Stimulated activated memory B cell treated with anti-CD40 and anti-IgM and Interleukin-4, amounts not matched to agents 10 μg/mL and 1 μg/mL and 100 μg/mL, for 72 hours (primary cell): ENCODE measurements around the gene TMEM271.

Experiments
- ATAC-seq: fragments of 150-1000 bp; cut with Tn5 transposase; 2 replicates; pipeline ENCODE4 v1.10.0; 2021
- H3K27ac Mint-ChIP-seq: one replicate; pipeline ENCODE4 v1.8.0; 2022; ENCODE audit warnings: mild to moderate bottlenecking, mixed read lengths
- H3K27me3 Mint-ChIP-seq: one replicate; pipeline ENCODE4 v1.8.0; 2022; ENCODE audit warnings: mixed read lengths
- H3K36me3 Mint-ChIP-seq: one replicate; pipeline ENCODE4 v1.8.0; 2022; ENCODE audit warnings: mixed read lengths
- H3K4me1 Mint-ChIP-seq: one replicate; pipeline ENCODE4 v1.8.0; 2022; ENCODE audit warnings: mixed read lengths
- H3K4me3 Mint-ChIP-seq: one replicate; pipeline ENCODE4 v1.8.0; 2022; ENCODE audit warnings: mild to moderate bottlenecking, moderate library complexity, mixed read lengths
- H3K9me3 Mint-ChIP-seq: one replicate; pipeline ENCODE4 v1.8.0; 2022; ENCODE audit warnings: mixed read lengths

Gene TMEM271

DNA sequence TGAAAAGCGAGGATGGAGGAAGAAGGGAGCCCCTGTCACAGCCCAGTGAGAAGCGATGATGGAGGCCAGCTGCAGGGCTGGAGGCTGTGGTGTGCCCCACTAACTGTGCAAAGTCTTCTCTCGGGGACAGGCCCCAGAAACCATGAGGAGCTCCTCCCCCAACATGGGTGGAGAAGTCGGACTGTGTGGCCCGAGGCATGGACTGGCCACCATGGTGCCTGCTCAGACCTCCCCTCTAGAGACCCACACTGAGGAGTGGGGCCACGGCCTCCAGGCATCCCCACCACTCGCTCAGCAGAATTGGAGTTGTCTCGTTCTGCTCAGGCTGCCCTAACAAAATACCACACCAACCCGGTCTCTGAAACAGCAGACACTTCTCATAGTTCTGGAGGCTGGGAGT is 37.0 kb upstream of the TMEM271 start:
- peak; percentile 24 for ATAC-seq
- Mint-ChIP-seq H3K9me3 (peaks cover 9% of the 10 kb centered on the region), H3K27ac (no peak overlapping the region), H3K27me3 (peaks cover 41% of the 10 kb centered on the region), H3K4me1 (no peaks in the 10 kb centered on the region), H3K4me3 (no peak overlapping the region), H3K36me3 (no peaks in the 10 kb centered on the region)

DNA sequence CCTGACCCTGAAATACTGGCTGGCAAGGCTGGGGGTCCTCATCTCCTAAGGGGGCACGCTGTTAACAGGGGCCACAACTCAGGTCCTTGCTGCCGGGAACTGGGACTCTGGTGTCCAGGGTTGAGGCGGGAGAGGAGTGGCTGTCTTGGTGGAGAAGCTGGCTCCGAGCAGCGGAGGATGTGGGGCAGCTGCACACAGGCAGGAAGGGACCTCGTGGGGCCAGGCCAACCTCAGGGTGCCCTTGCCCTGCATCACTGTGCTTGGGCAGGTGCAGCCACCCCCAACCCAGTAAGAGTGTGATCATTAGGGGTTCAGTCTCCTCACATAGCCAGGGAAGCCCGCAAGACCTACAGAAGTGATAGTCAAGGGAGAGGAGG is 36.6 kb upstream of the TMEM271 start:
- no peak overlapping the region for H3K27ac Mint-ChIP-seq
- no peak for ATAC-seq
- H3K9me3 Mint-ChIP-seq: peaks cover 9% of the 10 kb centered on the region
- H3K4me1 Mint-ChIP-seq: no peaks in the 10 kb centered on the region
- no peak overlapping the region for H3K4me3 Mint-ChIP-seq
- peaks cover 38% of the 10 kb centered on the region for H3K27me3 Mint-ChIP-seq
- H3K36me3 Mint-ChIP-seq: no peaks in the 10 kb centered on the region

DNA sequence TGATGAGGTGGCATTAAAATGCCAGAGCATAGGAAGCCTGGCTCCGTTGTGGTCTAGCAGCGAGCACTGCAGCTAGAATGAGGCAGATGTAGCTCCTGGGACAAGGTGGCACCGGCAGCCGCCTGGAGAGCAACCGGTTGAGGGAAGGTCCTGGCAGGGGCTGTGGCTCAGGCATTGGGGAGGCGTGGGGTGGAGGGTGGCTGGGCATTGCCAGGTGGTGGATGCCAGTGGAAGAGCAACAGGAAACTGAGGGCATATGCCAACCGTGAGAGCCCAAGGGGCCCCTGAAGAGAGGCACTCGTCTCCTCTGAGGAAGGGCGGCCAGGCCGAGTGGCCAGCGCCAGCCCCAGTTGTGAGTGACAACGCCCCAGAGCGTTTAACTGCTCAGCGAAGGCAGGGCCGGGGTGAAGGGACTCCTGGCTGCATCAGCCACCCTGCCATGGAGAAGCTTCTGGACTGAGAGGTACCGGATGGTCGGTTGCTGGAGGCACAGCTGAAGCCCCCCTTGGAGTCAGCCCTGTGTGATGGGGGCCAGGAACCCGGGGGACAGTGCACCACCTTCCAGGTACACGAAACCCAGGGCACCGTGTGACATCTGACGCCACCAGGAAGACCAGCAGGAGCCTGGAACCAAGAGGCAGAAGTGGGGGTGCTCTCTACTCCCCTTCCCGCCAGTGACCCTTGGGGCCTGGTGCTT is 36.1 kb upstream of the TMEM271 start:
- H3K4me1 Mint-ChIP-seq: no peaks in the 10 kb centered on the region
- ATAC-seq: no peak
- no peak overlapping the region for H3K4me3 Mint-ChIP-seq
- no peak overlapping the region for H3K27ac Mint-ChIP-seq
- peaks cover 33% of the 10 kb centered on the region for H3K27me3 Mint-ChIP-seq
- no peaks in the 10 kb centered on the region for H3K36me3 Mint-ChIP-seq
- peaks cover 9% of the 10 kb centered on the region for H3K9me3 Mint-ChIP-seq

DNA sequence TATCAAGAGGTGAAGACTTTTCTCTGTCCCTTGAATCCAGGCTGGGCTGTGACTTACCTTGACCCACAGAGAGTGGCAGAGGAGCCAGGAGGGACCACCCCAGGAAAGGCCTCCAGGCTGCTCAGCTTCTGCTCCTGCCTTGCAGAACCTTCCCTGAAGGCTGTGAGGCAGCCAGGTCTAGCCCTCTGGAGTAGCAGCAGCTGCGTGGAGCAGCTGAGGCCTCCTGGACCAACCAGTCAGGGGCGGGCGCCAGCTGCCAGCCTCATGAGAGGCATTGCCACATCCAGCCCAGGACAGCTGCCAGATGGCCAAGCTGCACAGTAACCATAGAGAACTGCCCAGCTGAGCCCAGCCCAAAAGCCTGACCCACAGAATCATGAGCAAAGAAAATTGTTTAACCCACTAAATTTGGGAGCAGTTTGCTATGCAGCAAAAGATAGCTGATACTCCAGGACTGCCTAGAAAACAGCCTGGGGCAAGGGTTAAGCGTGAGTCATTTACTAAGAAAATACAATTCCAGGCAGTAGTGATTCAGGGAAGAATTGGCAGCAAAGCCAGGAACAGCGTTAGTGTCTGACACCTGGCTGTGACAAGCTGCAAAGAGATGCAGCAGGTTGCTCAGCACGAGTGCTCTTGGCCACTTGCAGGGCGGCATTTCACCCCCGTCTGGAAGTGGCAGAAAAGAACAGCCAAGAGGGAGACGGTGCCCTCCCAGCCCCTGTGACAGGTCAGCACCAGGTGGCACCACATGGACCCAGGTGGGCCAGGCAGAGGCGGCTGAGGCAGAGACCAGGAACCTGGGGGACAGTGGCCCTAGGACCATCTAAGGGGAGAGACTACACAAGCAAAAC is 34.5 kb upstream of the TMEM271 start:
- H3K4me1 Mint-ChIP-seq: no peaks in the 10 kb centered on the region
- no peaks in the 10 kb centered on the region for H3K36me3 Mint-ChIP-seq
- H3K27ac Mint-ChIP-seq: no peak overlapping the region
- ATAC-seq: no peak
- H3K27me3 Mint-ChIP-seq: peaks cover 35% of the 10 kb centered on the region
- H3K9me3 Mint-ChIP-seq: peaks cover 8% of the 10 kb centered on the region
- H3K4me3 Mint-ChIP-seq: no peak overlapping the region

DNA sequence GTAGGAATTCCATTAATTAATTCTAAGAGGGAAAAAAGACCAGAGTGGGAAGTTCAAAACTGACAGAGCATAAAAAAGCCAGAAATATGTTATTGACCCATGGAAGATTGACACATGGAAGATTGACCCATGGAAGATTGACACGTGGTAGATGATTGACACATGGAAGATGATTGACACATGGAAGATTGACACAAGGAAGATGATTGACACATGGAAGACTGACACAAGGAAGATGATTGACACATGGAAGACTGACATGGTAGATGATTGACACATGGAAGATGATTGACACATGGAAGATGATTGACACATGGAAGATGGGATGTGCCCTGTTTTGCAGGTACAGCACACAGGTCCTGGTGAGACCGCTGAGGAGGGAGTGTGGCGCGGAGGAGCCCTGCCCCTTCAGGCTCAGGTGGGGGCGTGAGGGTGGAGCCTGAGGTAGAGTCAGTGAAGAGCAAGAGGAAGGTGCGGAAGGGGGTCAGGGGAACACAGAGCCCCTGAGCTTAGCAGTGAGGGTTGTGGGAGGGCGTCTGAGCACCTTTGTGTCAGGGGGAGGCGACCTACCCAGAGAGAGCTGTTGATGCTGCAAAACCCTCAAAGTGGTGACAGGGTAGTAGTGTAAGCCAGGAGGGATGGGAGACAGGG is 33.4 kb upstream of the TMEM271 start:
- no peaks in the 10 kb centered on the region for H3K36me3 Mint-ChIP-seq
- H3K9me3 Mint-ChIP-seq: peaks cover 12% of the 10 kb centered on the region
- ATAC-seq: no peak
- H3K27me3 Mint-ChIP-seq: peaks cover 39% of the 10 kb centered on the region
- no peak overlapping the region for H3K4me3 Mint-ChIP-seq
- no peaks in the 10 kb centered on the region for H3K4me1 Mint-ChIP-seq
- no peak overlapping the region for H3K27ac Mint-ChIP-seq

DNA sequence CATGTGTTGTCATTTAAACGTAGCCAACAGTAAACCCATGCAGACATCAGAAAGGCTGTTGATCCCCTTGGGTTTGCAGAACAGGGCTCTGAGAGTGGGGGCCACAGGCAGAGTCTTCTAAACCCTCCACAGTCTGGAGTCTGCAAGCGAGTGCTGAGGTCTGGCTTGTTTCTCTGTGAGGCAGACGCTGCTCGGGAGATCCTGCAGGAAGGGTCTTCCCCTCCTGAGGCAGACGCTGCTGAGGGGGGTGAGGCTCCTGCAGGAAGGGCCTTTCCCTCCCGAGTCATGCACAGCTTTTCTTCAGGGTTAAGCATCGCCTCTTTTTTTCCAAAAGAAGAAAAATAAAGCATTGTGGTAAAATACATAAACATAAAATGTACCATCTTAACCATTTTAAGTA is 32.1 kb upstream of the TMEM271 start:
- Mint-ChIP-seq H3K9me3 (peaks cover 11% of the 10 kb centered on the region), H3K4me1 (peaks cover 6% of the 10 kb centered on the region), H3K27me3 (peaks cover 45% of the 10 kb centered on the region), H3K4me3 (no peak overlapping the region), H3K27ac (no peak overlapping the region), H3K36me3 (no peaks in the 10 kb centered on the region)
- no peak for ATAC-seq

DNA sequence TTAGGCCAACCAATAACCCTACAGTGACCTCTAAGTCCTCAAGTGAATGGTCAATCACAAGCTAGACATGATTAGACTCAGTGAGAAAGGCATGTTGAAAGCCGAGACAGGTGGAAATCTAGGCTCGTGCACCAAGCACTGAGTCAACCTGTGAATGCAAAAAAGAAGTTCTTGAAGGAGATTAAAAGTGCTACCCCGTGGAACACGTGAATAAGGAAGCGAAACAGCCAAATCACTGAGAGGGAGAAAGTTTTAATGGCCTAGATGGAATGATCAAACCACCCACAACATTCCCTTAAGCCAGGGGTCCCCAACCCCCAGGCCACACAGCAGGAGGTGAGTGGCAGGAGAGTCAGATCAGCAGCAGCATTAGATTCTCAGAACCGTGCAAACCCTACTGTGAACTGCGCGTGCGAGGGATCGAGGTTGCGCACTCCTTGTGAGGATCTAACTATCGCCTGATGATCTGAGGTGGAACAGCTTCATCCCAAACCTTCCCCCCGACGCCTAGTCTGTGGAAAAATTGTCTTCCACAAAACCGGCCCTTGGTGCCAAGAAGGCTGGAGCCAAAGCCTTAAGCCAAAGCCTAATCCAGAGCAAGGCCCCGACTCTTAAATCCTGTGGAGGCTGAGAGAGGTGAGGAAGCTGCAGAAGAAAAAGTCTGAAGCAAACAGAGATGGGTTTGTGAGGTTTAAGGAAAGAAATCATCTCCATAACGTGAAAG is 29.8 kb upstream of the TMEM271 start:
- Mint-ChIP-seq H3K27ac (no peak overlapping the region), H3K27me3 (peaks cover 65% of the 10 kb centered on the region), H3K9me3 (peaks cover 11% of the 10 kb centered on the region), H3K4me3 (no peak overlapping the region), H3K36me3 (no peaks in the 10 kb centered on the region), H3K4me1 (peaks cover 6% of the 10 kb centered on the region)
- no peak for ATAC-seq

DNA sequence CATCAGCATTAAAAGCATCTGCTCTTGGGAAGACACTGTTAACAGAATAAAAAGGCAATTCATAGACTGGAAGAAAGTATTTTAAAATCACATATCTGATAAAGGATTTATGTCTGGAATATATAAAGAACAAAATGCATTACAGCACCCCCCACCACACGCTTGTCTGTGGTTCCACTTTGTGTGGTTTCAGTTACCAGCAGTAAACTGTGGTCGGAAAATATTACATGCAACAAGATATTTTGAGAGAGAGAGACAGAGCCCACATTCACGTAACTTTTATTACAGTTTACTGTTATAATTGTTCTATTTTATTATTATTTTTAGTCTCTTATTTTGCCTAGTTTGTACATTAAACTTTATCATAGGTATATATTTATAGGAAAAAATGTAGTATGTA is 28.0 kb upstream of the TMEM271 start:
- Mint-ChIP-seq H3K36me3 (no peaks in the 10 kb centered on the region), H3K27ac (no peak overlapping the region), H3K4me3 (no peak overlapping the region), H3K27me3 (peaks cover 58% of the 10 kb centered on the region), H3K9me3 (peaks cover 7% of the 10 kb centered on the region), H3K4me1 (peaks cover 6% of the 10 kb centered on the region)
- ATAC-seq: no peak

DNA sequence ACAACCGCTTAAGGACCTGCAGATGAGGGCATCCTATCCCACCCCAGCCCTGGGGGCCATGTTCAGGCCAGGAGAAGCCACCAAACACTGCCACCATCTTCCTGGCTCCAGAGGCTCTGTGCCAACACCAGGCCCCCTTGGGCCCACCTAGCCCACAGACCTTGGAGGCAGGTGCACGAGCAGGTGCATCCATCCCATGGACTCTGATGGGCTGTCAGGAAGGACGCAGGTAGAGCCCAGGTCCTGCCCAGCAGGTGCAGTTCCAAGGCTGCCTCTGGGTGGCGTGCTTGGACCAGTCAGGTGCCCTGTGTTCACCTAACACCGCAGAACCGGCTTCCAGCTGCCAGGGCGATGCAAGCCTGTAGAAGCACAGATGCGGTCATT is 26.5 kb upstream of the TMEM271 start:
- H3K9me3 Mint-ChIP-seq: peaks cover 7% of the 10 kb centered on the region
- H3K36me3 Mint-ChIP-seq: no peaks in the 10 kb centered on the region
- peaks cover 6% of the 10 kb centered on the region for H3K4me1 Mint-ChIP-seq
- no peak overlapping the region for H3K27ac Mint-ChIP-seq
- no peak for ATAC-seq
- peaks cover 68% of the 10 kb centered on the region for H3K27me3 Mint-ChIP-seq
- no peak overlapping the region for H3K4me3 Mint-ChIP-seq

DNA sequence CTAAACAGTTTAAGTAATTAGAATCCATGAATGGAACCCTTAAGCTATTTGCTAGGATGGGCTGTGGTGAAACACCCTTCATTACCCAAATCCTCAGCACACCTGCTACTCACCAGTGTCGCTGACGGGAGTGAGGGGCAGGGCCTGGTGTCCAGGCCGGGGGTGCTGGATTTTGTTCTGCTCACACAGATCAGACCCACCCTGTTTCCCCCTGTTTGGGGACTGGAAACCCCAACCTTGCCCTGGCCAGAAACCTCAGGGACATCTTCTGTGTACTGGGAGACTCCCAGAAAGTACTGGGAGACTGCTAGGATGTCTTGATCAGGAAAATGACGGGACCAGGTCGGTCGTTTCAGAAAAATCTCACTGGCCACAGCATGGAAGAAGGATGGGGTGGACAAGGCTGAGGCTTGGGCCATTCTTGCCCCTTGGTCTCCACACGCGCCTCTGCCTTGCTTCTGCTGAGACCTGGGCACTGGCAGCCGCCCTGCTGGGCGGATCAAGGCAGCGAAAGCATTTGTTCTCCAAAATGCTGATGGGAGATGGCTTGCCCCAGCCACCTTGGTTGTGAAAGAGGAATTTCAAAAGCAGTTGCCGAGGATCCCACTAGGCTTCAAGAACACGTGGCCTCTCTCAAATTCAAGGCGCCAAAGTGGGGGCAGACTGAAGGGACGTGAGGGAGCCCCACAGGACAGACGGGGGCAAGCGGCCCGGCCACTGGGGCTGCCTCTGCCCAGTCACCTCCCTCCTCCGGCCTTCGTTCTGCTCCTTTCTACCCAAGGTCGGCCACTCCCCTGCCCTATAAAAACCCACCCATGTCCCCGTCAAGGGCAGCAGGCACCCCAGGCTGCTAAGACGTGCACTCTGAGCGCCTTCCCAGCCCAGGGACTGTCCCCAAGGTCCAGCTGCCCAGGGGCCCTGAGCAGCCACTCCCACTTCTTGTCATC is 25.8 kb upstream of the TMEM271 start:
- no peak for ATAC-seq
- Mint-ChIP-seq H3K27ac (no peak overlapping the region), H3K36me3 (no peaks in the 10 kb centered on the region), H3K4me1 (peaks cover 6% of the 10 kb centered on the region), H3K9me3 (peaks cover 7% of the 10 kb centered on the region), H3K27me3 (peaks cover 75% of the 10 kb centered on the region), H3K4me3 (no peak overlapping the region)

DNA sequence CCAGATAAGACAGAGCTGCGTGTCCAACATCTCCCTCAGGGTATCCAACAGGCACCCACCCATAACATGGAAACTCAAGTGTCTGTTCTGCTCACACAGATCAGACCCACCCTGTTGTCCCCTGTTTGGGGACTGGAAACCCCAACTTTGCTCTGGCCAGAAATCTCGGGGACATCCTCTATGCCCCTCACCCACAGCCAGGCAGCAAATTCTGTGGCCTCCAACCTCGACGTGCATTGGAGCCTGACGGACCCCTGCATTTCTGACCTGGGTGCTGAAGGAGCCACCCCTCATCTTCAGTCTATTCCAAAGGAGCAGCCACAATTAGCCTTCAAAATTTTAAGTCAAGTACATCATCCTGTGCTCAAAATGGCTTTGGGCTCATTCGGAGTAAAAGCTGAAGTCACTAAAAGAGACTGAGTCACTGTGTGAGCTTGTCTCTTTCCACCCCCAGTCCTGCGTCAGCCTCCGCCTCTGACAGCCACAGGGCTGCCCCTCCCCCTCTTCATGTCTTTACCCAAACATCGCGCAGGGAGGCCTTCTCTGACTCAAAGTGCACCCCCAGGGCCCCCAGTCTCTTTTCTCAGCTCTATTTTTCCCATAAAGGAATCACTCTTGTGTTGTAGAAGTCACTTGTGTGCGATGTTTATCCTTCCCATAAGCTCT is 24.9 kb upstream of the TMEM271 start:
- Mint-ChIP-seq H3K27ac (no peak overlapping the region), H3K9me3 (peaks cover 13% of the 10 kb centered on the region), H3K27me3 (peaks cover 82% of the 10 kb centered on the region), H3K4me3 (no peak overlapping the region), H3K36me3 (no peaks in the 10 kb centered on the region), H3K4me1 (peaks cover 6% of the 10 kb centered on the region)
- no peak for ATAC-seq

DNA sequence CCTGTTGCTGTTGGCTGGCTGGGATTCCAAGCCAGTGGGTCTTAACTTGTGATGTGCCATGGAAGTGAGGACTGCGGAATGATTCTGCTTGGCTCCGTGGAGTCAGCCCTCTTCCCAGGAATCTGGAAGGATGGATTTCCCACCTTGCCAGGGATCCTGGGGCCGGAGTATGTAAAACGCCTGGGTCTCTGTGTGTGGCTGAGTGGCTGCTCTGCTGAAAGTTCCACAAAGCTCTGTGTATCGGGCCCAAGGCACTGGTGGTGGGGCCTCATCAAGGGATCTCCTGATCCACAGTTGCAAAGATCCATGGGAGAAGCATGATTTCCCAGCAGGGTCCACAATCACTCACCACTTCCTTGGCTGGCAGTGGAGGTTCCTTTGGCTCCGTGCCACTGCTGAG is 24.1 kb upstream of the TMEM271 start:
- Mint-ChIP-seq H3K9me3 (peaks cover 15% of the 10 kb centered on the region), H3K36me3 (no peaks in the 10 kb centered on the region), H3K27ac (no peak overlapping the region), H3K4me1 (peaks cover 6% of the 10 kb centered on the region), H3K27me3 (peaks cover 75% of the 10 kb centered on the region), H3K4me3 (no peak overlapping the region)
- no peak for ATAC-seq

DNA sequence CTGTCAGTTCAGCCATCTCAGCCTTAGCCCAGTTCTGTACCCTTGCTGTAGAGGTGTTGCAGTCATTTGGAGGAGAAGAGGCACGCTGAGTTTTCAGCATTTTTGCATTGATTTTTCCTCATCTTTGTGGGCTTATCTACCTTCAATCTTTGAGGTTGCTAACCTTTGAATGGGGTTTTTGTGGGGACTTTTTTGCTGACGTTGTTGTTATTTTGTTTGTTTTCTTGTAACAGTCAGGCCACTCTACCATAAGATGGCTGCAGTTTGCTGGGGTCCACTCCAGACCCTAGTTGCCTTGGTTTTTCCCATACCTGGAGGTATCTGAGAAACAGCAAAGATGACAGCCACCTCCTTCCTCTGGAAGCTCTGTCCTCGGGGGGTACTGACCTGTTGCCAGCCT is 22.8 kb upstream of the TMEM271 start:
- no peak for ATAC-seq
- Mint-ChIP-seq H3K4me3 (no peak overlapping the region), H3K9me3 (peaks cover 20% of the 10 kb centered on the region), H3K4me1 (peaks cover 3% of the 10 kb centered on the region), H3K27me3 (peaks cover 69% of the 10 kb centered on the region), H3K36me3 (no peaks in the 10 kb centered on the region), H3K27ac (no peak overlapping the region)
